ENCODE data around the gene CUBN. TPM values are rescaled to one million over a fixed set of nuclear protein-coding genes. Genes with fewer than 3 reads are reported as not detected.

Gene CUBN
- total RNA-seq, 1 experiment from 2014 or later = 1.3 TPM

DNA sequence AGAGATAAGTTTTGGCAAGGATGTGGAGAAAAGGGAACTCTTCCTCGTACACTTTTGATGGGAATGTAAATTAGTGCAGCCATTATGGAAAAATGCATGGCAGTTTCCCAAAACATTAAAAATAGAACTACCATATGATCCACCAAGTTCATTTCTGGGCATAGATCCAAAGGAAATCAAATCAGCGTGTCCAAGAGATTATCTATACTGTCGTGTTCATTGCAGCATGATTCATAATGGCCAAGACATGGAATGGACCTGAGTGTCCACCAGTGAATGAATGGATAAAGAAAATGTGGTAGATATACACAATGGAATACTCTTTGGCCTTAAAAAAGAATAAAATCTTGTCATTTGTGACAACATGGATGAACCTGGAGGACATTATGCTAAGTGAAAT is 242.0 kb downstream of the CUBN start:
- DNase-seq (ENCODE audit: low read depth) = peak; percentile 48

DNA sequence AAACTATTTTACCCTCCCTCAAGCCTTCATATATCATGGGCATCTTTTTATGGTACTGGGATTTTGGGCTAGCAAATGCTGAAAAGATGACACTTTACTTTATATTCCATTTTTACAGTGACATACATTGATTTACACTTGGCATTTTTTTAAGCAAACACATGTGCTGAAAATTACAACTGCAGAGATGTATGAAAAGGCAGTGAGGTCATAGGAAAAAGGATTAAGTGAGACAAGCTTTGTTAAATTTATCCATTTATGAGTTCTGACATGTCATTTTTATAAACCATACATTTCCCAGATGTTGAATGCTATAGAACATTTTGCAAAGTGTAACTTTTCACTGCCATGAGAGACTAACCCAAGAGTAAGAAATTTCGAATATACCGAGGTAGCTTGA is 243.6 kb downstream of the CUBN start:
- no peak for DNase-seq (ENCODE audit: low read depth)

- no peak for DNase-seq (ENCODE audit: low read depth)
Observed at GRCh38 chr10:16884497-16884896, 245.1 kb downstream of the CUBN start.

- no peak for DNase-seq (ENCODE audit: low read depth)
Observed at GRCh38 chr10:16883084-16883483, 246.5 kb downstream of the CUBN start.

DNA sequence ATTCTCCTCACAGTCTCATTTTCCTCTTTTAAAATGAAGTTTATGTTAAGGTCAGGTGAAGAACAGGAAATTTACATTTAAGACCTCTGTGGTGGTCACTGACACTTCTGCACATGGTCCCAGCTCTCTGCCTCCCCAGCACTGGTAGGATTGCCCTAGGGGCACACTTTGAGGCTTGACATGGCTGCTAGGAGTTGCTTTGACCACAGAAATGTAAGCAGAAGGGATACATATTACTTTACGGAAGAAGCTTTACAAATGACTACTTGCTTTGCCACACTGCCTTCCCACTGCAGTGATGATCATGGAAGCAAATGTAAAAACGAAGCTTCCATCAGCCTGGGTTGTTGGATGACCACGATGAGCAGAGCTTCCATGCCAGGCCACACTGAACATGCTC is 259.3 kb downstream of the CUBN start:
- no peak for DNase-seq (ENCODE audit: low read depth)

DNA sequence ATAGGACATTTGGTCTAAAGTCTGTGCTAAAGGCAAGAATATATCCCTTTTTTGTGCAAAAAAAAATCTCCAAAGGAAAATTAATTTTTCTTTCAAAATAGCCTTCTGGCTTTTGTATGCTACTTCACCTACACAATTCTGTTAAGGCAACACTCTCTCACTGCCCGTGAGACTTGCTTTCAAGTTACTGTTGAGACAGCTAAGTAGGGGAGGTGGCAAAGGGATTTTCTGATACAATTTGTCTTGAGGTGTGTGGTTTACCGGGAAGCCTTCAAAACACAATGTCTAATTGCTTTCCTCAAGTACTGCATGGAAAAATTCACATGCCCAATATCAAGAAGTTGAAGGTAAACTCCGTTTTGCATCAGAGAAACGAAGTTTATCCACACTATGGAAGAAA is 261.6 kb downstream of the CUBN start:
- DNase-seq (ENCODE audit: low read depth) = no peak

GRCh38 chr10:16867556-16867955 is 262.1 kb downstream of the CUBN start:
- DNase-seq (ENCODE audit: low read depth) = peak; percentile 75

DNA sequence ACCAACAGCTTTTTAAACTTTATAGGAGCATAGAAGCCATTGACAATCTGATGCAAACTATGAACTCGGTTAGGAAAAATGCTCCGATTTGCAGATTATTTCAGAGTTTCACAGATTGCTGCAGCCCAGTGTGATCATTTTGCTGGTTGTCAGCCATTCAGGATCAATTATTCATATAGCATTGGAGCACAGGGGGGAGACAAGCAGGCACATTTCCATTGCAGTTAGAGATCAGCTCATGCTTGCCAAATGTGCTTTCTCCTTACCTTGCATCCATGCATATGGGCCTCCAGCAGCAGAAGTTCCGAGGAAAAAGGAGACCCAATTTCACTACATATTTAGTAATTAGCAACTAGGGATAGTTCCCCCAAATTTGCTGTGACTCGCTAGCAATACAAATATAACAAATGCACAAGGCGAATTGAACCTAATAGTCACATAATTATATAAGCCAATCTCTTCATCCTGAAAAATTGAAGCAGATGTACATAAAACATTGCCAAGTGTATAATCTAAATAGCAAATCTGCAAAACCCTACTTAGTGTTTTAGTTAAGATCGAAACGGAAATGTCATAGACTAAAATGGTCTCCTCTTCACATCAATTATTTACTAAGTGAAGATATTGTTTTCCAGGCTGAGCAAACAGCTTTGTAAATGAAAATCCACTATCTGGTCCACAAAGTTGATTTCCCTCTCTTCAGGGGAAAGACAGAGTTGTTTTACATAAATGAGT is 262.9 kb downstream of the CUBN start:
- no peak for DNase-seq (ENCODE audit: low read depth)

GRCh38 chr10:16865766-16866165 is 263.8 kb downstream of the CUBN start:
- DNase-seq (ENCODE audit: low read depth) = no peak

GRCh38 chr10:16863766-16864165 is 265.8 kb downstream of the CUBN start:
- no peak for DNase-seq (ENCODE audit: low read depth)

DNA sequence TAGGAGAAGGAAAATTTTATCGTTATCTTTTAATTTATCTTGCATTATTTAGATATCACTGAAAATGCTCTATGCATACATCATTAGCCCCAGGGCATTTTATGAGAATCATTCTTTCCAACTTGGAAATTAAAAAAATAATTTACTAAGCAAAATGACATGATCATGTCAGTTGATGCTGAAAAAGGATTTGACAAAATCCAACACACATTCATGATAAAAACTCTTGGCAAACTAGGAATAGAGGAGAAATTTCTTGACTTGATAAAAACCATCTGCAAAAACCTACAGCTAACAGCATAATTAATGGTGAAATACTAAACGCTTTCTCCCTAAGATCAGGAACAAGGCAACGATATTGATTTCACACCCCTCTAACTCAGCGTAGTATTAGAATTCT is 272.2 kb downstream of the CUBN start:
- no peak for DNase-seq (ENCODE audit: low read depth)

GRCh38 chr10:16856567-16856966 is 273.0 kb downstream of the CUBN start:
- no peak for DNase-seq (ENCODE audit: low read depth)

- no peak for DNase-seq (ENCODE audit: low read depth)
Observed at GRCh38 chr10:16856092-16856491, 273.5 kb downstream of the CUBN start.

DNA sequence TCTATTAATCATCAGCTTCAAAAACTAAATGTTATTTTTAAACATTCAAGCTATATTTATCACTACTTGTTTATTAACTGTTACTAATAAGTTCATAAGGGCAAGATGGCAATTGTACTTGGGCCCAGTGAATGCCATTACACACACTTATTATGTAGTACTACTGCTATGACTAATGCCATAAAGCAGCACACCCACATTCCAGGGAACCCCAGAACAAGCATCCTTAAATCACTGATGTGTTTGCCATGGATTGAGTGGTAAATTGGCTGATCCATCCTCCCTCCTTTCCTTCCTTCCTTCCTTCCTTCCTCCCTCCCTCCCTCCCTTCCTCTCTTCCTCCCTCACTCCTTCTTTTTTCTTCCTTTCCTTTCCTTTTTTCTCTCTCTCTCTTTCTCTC is 275.0 kb downstream of the CUBN start:
- DNase-seq (ENCODE audit: low read depth) = peak; percentile 39

DNA sequence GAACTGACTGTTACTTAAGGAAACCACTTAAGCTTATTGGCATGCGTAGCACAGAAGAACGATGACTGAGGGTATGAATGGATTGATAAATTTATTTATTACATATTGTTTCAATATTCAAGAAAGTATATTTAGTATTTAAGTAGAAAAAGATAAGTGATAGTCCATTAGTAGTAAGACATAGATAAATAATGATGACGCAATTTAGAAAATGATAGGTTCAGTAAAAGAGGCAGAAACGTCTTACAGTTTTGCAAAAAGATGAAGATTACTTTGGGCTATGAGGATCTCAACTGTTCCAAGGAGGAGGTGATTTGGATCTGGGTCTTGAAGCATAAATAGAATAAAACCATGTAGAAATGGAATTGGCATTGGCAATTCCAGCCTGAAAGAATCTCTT is 275.8 kb downstream of the CUBN start:
- DNase-seq (ENCODE audit: low read depth) = no peak

DNA sequence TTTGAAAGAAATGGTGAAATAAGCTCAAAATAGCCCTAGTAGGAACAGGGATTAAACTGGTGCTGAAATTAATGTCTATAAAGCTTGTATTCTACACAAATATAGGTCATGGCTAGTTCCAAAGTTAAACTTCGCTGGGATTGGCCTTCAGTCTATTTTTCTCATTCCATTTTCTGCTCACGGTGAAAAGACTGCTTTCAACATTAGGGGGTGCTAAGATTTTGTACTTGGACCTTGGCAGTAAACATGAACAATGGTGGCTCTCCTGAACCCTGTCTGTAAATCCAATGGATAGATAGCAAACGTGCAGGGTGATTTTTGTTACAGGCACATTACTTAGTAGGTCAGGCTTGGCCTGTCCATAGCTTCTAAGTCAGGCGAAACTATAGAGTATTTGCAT is 276.4 kb downstream of the CUBN start:
- DNase-seq (ENCODE audit: low read depth) = peak; percentile 52

- DNase-seq (ENCODE audit: low read depth) = no peak
Observed at GRCh38 chr10:16852624-16853023, 277.0 kb downstream of the CUBN start.

DNA sequence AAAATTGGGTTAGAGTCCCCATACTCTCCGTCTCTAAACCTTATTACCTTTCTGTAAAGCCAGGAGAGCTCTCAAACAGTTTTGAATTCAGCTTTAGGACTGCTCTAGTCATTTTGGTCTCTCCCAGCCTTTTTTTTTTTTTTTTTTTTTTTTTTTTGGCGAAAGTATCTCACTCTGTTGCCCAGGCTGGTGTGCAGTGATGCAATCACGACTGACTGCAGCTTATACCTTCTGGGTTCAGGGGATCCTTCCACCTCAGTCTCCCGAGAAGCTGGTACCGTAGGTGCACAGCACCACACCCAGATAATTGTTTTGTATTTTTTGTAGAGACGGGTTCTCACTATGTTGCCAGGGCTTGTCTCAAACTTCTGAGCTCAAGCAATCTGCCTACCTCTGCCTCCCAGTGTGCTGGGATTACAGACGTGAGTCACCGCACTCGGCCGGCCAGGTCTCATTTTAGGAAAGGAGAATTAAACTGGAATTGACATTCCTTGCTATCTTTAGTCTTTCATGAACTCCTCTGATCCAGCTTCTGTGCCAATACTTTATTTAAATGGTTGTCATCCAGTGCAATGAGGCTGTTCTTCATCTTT is 281.0 kb downstream of the CUBN start:
- DNase-seq (ENCODE audit: low read depth) = peak; percentile 48

GRCh38 chr10:16847644-16848043 is 282.0 kb downstream of the CUBN start:
- no peak for DNase-seq (ENCODE audit: low read depth)

DNA sequence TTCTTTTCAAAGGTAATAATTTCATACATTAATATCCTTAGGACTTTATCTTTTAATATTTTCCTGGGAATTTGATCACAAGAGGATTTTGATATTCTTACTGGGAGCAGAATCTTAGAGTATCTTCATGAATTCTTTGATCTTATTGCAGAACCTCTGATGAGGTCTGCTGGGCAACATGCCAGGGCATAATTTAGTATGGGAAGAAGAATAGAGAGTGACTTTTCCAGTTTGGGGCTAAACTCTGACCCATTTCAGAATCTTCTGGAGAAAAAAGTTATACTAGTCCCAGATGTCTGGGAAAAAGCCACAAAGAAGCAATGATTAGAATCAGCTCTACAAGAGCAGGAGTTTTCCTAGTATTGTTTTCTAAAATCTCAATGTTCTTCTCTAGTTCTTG is 284.4 kb downstream of the CUBN start:
- no peak for DNase-seq (ENCODE audit: low read depth)

- DNase-seq (ENCODE audit: low read depth) = peak; percentile 74
Observed at GRCh38 chr10:16843252-16843870, 286.2 kb downstream of the CUBN start.

- DNase-seq (ENCODE audit: low read depth) = no peak
Observed at GRCh38 chr10:16835228-16835627, 294.4 kb downstream of the CUBN start.

Data from HT1080 (cell line).